Hepatocyte (in vitro differentiated cells): ENCODE measurements around the gene NDC80. TPM values are rescaled to one million over a fixed set of nuclear protein-coding genes. Genes with fewer than 3 reads are reported as not detected.

ENCODE experiments used
- DNase-seq: peaks from one replicate; pipeline ENCODE4 v3.0.0-alpha.2; 2016; ENCODE audit warnings: low spot score
- H2AFZ ChIP-seq: fragments of 200-600 bp; sonication (generic); 2 replicates; pipeline ENCODE4 v1.6.0; 2016; ENCODE audit warnings: antibody characterized with exemption, mild to moderate bottlenecking
- H3K27ac ChIP-seq: fragments of 200-600 bp; sonication (generic); 2 replicates; pipeline ENCODE4 v1.5.1; 2016; ENCODE audit warnings: mild to moderate bottlenecking
- H3K27me3 ChIP-seq: fragments of 200-600 bp; sonication (generic); 2 replicates; pipeline ENCODE4 v1.6.1; 2016
- H3K36me3 ChIP-seq: fragments of 200-600 bp; sonication (generic); replicated peaks from 2 replicates; pipeline ENCODE4 v1.5.1; 2016; ENCODE audit warnings: low read depth; ENCODE audit not compliant: insufficient read depth
- H3K4me1 ChIP-seq: fragments of 200-600 bp; sonication (generic); 2 replicates; pipeline ENCODE4 v1.5.1; 2016; ENCODE audit warnings: mild to moderate bottlenecking, moderate library complexity; ENCODE audit not compliant: insufficient read depth
- H3K4me2 ChIP-seq: fragments of 200-600 bp; sonication (generic); 2 replicates; pipeline ENCODE4 v1.6.0; 2016
- H3K4me3 ChIP-seq: fragments of 200-600 bp; sonication (generic); 2 replicates; pipeline ENCODE4 v1.5.1; 2016; ENCODE audit warnings: mild to moderate bottlenecking
- H3K79me2 ChIP-seq: fragments of 200-600 bp; sonication (generic); 2 replicates; pipeline ENCODE4 v1.6.0; 2017; ENCODE audit warnings: mild to moderate bottlenecking
- H3K9me2 ChIP-seq: fragments of 200-600 bp; sonication (generic); replicated peaks from 2 replicates; pipeline ENCODE4 v1.6.0; 2017; ENCODE audit warnings: mild to moderate bottlenecking; ENCODE audit not compliant: insufficient read depth
- H3K9me3 ChIP-seq: fragments of 200-600 bp; sonication (generic); 2 replicates; pipeline ENCODE4 v1.5.1; 2016; ENCODE audit warnings: low read depth, mild to moderate bottlenecking
- H4K20me1 ChIP-seq: fragments of 200-600 bp; sonication (generic); 2 replicates; pipeline ENCODE4 v1.6.0; 2016; ENCODE audit warnings: mild to moderate bottlenecking; ENCODE audit not compliant: insufficient read depth, poor library complexity, severe bottlenecking
- CTCF ChIP-seq: fragments of 200-600 bp; sonication (generic); IDR thresholded peaks from 2 replicates; pipeline ENCODE4 v1.5.1; 2016; ENCODE audit warnings: antibody characterized with exemption, mild to moderate bottlenecking; ENCODE audit not compliant: poor library complexity
- EZH2 ChIP-seq: fragments of 200-600 bp; sonication (generic); IDR thresholded peaks from 2 replicates; pipeline ENCODE4 v1.6.1; 2016; ENCODE audit warnings: antibody characterized with exemption, mild to moderate bottlenecking, borderline replicate concordance
- EZH2phosphoT487 ChIP-seq: fragments of 200-600 bp; sonication (generic); IDR thresholded peaks from one replicate; pipeline ENCODE4 v1.6.1; 2018; ENCODE audit warnings: antibody characterized with exemption, mild to moderate bottlenecking, low read depth, moderate library complexity; ENCODE audit not compliant: unreplicated experiment, severe bottlenecking
- WGBS: methylation state at CpG from one replicate; pipeline ENCODE4 v1.1.6; 2016; ENCODE audit warnings: low lambda C conversion rate; ENCODE audit errors: missing lambda C conversion rate; 5-methylcytosine and 5-hydroxymethylcytosine counted together
- polyA plus RNA-seq: library from polyadenylated mRNA; unstranded; fragments of >200 nt; fragmentation: Nextera tagmentation; extraction: Ambion mirVana; gene quantifications from 2 replicates; pipeline ENCODE4 v1.2.1, GENCODE V29; 2016
- total RNA-seq: library from RNA; depleted of rRNA; stranded (reverse); fragments of >200 nt; gene quantifications from 2 replicates; pipeline ENCODE4 v1.2.3, GENCODE V29; 2014

Gene NDC80
- total and polyA plus RNA-seq, 2 experiments from 2014 or later = 3.9 to 6.5 TPM

DNA sequence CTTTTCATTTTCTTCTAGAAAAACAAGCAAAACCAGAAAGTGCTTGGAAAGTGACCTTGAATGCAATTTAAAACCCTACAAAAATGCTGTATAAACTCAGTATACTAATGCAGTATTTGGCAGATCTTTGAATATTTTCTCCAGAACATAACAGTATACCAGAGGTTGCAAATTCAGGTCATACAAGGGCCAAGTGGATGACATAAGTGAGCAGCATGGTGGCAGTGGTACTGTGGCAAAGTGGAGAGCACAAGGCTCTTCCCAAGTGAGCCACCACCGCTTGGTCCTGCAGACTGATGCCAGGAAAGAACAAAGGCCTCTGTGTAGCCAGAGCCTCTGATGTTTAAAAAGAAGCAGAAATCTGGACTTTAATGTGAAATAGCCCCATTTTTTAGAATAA is 33.1 kb upstream of the NDC80 start:
- Histone ChIP-seq H3K27me3 (no peaks in the 10 kb centered on the region), H3K36me3 (no peaks in the 10 kb centered on the region), H3K27ac (peak overlapping the region; percentile 60), H3K4me3 (no peak overlapping the region), H3K79me2 (no peaks in the 10 kb centered on the region), H3K9me2 (no peaks in the 10 kb centered on the region), H2AFZ (no peak overlapping the region), H3K4me2 (no peak overlapping the region), H4K20me1 (no peaks in the 10 kb centered on the region), H3K4me1 (peaks cover 13% of the 10 kb centered on the region), H3K9me3 (no peaks in the 10 kb centered on the region)
- no peak for DNase-seq
- WGBS = 84% methylated on average over 1 of the region's 1 CpG
- no peak for TF ChIP-seq CTCF
- no peak for TF ChIP-seq EZH2
- no peak for TF ChIP-seq EZH2phosphoT487

GRCh38 chr18:2538844-2539243 is 32.5 kb upstream of the NDC80 start:
- H3K79me2 ChIP-seq = no peaks in the 10 kb centered on the region
- peak overlapping the region; percentile 60 for H3K27ac ChIP-seq
- 36% methylated on average over 1 of the region's 1 CpG for WGBS
- DNase-seq = no peak
- no peaks in the 10 kb centered on the region for H3K27me3 ChIP-seq
- H3K4me1 ChIP-seq = peaks cover 13% of the 10 kb centered on the region
- no peaks in the 10 kb centered on the region for H3K9me2 ChIP-seq
- no peaks in the 10 kb centered on the region for H3K36me3 ChIP-seq
- no peak for TF ChIP-seq CTCF
- TF ChIP-seq EZH2 = no peak
- TF ChIP-seq EZH2phosphoT487 = no peak
- no peak overlapping the region for H3K4me2 ChIP-seq
- H3K4me3 ChIP-seq = no peak overlapping the region
- no peaks in the 10 kb centered on the region for H3K9me3 ChIP-seq
- no peak overlapping the region for H2AFZ ChIP-seq
- H4K20me1 ChIP-seq = no peaks in the 10 kb centered on the region

- WGBS = 63% methylated on average over 4 of the region's 4 CpGs
- Histone ChIP-seq H3K27me3 (no peaks in the 10 kb centered on the region), H3K27ac (peak overlapping the region; percentile 22), H3K4me2 (no peak overlapping the region), H3K36me3 (no peaks in the 10 kb centered on the region), H2AFZ (no peak overlapping the region), H3K79me2 (no peaks in the 10 kb centered on the region), H3K4me1 (peaks cover 13% of the 10 kb centered on the region), H4K20me1 (no peaks in the 10 kb centered on the region), H3K9me3 (no peaks in the 10 kb centered on the region), H3K9me2 (no peaks in the 10 kb centered on the region), H3K4me3 (no peak overlapping the region)
- TF ChIP-seq EZH2phosphoT487 (no peak), CTCF (no peak), EZH2 (no peak)
- DNase-seq = no peak
These were observed 30.8 kb upstream of the NDC80 start for GRCh38 chr18:2540575-2540974.
